Measurements from ENCODE around the gene BORCS8.

The BORCS8 gene

DNA sequence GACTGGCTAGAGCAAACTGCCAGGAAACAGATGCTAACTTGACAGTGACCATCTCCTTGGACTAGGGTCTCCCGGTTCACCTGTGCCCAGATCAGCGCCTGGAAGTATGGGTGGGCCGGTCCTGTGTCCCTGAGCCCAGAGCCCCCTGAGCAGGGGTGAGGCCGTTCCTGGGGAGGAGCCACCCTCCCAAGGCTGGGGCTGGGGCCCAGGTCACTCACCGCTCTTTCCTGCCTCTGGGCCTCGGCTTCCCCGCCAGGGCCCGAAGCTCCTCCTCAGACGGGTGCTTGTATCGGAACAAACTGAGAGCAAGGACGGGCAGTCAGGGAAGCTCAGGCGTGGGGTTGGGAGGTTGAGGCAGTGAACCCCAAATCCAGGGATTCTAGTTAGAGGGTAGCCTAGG is 59.0 kb downstream of the BORCS8 start:
- no peak overlapping the region for H3K4me3 ChIP-seq (ENCODE audit: low read depth, low read length)
- no peak for TF ChIP-seq CTCF (IDR thresholded peaks at IDR 0.05; ENCODE audit: borderline replicate concordance, insufficient read depth, low read depth, low read length)

DNA sequence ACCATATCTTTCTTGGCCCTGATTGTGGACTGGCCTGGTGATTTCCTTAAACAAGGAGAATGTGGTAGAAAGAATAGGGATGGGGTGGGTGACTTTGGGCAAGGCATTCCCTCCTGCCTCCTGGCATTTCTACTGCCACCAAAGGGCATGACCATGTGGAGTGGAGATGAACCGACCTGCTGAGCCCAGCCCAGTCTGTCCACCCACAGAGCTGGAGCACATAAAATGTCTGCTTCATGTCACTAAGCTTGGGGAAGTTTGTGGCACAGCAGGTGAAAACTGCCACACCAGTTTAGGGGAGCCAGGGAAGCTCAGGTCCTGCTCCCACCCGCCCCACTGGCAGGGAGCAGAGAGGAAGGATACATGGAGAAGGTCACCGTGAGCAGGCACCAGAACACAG is 60.0 kb downstream of the BORCS8 start:
- no peak for TF ChIP-seq CTCF (IDR thresholded peaks at IDR 0.05; ENCODE audit: borderline replicate concordance, insufficient read depth, low read depth, low read length)
- H3K4me3 ChIP-seq (ENCODE audit: low read depth, low read length), result no peak overlapping the region

Data from GM12875 (cell line).